T-helper 1 cell treated with Interleukin-12 subunit alpha and Interleukin-12 subunit beta and Interleukin-4 antibody, amounts not matched to agents 30 ng/mL and 1 ng/mL, for 36 hours (primary cell): ENCODE results near the gene CARMIL1. TPM values are rescaled to one million over a fixed set of nuclear protein-coding genes. Genes with fewer than 3 reads are reported as not detected.

ENCODE experiments used
- intact Hi-C: fragments of 100-400 bp; cut with micrococcal nuclease; formaldehyde crosslinking; loops from one replicate; pipeline ENCODE4 v1.15.1; 2024
- total RNA-seq: library from RNA; stranded (reverse); gene quantifications from 2 replicates; pipeline ENCODE4 v1.2.3, GENCODE V29; 2022

Gene CARMIL1
- total RNA-seq, 1 donor from 2014 or later: 1.9 TPM

GRCh38 chr6:25306379-25306778 is 27.2 kb downstream of the CARMIL1 start:
- intact Hi-C loops: no loop called here

DNA sequence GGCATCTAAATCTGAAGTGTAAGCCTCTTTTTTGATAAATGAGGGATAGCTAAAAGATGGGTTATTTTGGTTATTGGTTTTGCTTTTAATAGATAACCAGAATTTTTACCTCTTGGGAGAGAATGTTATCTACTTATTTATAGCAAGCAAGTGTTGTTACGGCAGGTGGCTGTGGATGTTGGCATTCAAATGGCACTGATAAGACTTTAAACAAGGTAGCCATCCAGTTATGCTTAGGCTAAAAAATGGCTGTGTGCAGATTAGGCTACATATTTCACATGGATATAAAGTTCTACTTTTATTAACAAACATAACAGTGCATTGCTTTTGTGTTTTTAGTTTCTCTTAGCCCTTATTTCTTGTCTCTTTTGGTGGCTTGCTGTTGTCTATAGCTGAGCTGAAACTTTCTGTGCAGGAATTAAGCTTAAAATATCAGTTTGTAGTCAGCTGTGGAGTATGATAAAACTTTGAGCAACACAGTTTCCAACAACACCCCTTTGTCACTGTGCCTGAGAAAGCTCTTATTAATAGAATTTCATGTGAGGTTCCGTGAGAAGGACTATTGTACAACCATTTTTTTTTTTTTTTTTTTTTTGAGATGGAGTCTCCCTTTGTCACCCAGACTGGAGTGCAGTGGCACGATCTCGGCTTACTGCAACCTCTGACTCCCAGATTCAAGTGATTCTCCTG is 28.8 kb downstream of the CARMIL1 start:
- intact Hi-C loops: no loop called here

DNA sequence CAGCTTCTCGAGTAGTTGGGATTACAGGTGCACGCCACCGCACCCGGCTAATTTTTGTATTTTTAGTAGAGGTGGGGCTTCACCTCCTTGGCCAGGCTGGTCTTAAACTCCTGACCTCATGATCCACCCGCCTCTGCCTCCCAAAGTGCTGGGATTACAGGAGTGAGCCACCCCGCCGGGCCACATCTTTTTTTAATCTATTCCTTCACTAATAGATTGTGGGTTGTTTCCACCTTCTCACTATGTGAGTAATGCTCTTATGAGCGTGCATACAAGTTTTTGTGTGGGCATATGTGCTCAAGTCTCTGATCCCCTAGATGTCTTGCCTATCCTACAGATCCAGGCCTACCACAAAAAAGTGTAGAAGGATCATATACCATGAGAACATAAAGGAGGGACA is 30.7 kb downstream of the CARMIL1 start:
- intact Hi-C loops: no loop called here

DNA sequence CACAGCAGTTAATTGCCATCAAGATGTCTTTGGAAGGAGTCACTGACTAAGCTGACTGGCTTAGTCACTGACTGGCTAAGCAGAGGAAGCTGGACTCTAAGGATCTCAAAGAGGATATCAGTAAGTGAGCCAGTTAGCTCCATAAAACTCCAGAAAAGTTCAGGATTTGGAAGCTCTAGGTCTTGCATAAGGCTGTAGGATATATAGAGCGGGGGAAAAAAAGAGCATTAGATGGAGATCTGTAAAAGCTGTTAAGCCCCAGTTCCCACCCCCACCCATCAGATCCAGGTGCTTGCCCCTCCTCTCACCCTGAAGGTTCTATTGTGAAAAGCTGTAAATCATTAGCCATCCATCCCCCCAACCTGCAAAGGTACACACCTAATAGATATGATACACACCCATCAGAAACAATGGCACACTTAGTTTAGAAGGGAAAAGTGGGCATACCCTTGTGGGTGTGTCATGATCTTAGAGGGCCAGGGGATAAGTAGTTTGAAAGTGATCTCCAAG is 32.2 kb downstream of the CARMIL1 start:
- intact Hi-C loops: no loop called here

DNA sequence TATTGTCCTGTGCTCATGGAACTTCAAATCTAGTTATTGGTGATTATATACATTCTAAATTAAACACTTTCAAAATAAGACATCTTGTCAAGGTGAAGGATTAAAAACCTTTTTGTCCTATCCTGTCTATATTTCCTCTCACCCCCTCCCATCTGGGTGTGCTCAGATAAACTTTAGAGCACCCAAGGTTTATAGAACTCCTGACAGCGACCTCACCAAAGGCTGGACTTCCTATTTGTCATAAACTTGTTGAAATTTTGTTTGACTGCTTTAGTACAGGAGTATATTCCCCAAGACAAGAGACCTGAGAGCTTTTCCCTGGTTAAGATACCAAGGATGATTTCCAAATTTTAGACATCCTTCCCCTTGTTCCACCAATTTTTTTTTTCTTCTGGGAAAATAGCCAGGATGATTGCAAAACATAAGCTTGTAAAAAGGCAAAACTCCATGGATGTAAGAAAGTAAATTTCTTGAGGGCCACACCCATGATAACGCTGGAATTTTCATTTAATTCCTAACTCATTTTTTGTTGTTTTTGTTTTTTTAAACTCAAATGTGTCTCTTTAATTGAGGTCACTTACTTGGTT is 33.0 kb downstream of the CARMIL1 start:
- intact Hi-C loops: no loop called here

DNA sequence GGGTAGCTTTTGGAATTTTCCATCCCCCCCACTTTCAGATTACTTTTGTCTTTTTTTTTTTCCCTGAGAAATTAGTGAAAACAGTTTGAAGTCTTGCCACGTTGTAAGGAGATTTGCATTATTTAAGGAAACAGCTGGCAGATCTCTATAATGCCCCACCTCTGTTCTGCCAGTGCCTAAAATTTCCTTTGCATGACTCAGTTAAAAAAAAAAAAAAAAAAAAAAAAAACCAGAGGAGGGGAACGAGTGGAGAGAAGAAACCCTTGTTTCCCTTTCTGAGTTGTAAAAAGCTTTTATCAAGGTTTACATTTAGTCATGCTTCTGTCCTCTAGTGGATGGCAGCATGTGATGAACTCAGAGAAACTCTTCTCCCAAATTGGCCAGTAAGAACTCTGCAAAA is 33.5 kb downstream of the CARMIL1 start:
- intact Hi-C loops: no loop called here

GRCh38 chr6:25314509-25315175 is 35.5 kb downstream of the CARMIL1 start:
- intact Hi-C loops: no loop called here

- intact Hi-C loops: no loop called here
These were observed 36.3 kb downstream of the CARMIL1 start for GRCh38 chr6:25315194-25316177.

GRCh38 chr6:25316626-25317025 is 37.5 kb downstream of the CARMIL1 start:
- intact Hi-C loops: no loop called here

DNA sequence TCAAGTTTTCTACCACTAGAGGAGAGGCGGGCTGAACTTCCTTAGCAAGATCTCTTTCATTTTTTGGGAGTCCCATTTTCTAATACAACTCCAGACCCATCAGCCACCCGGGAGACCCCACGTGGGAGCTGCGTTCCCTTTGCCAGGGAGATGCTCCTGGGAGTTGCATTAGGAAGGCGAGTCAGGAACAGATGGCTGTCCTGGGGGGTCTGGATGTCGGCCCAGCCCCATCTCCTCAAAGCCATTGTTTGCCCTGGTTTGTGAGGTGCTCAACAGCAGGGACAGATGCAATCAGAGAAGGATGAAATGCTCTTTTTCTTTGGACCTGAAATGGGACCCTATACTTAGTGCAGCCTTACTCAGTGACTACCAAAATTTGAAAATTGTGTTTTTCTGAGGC is 39.4 kb downstream of the CARMIL1 start:
- intact Hi-C loops: no loop called here

- intact Hi-C loops: no loop called here
These were observed 41.3 kb downstream of the CARMIL1 start for GRCh38 chr6:25320459-25320858.

DNA sequence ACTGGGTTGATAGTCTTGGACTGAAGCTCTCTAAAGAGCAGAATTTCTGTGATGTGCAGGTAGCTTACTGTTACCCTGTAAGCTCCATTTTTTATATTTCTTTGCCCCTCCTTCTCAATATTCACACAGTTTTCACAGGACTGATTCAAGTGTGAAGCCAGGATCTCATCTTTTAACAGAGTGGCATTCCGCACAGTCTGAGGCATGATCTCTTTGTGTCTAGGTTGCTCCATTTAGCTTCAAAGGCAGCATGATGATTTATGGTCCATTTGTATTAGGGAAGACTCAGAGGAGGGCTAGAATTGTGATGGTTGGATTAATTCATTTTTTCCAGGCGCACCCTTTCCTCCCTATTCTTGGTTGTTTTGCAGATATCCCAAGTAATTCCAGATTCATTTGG is 43.5 kb downstream of the CARMIL1 start:
- intact Hi-C loops: no loop called here

- intact Hi-C loops: no loop called here
These were observed 45.0 kb downstream of the CARMIL1 start for GRCh38 chr6:25324066-25324762.

GRCh38 chr6:25326126-25326525 is 47.0 kb downstream of the CARMIL1 start:
- intact Hi-C loops: no loop called here

DNA sequence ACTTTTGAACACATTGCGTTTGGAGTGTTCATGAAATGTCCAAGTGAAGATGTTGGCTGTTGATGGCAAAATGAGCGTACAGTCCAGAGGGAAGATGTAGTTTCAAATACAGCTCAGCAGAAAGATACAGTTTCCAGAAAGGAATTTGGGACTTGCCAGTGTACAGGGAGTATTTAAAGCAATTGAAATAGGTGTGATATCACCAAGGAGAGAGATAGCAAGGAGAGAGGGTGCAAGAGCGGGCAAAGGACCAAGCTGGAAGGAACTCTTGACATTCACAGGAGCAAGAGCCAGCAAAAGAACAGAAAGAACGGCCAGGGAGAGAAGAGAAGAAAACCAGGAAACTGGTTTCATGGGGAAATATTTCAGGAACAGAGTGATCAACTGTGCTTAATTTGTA is 47.8 kb downstream of the CARMIL1 start:
- intact Hi-C loops: no loop called here

DNA sequence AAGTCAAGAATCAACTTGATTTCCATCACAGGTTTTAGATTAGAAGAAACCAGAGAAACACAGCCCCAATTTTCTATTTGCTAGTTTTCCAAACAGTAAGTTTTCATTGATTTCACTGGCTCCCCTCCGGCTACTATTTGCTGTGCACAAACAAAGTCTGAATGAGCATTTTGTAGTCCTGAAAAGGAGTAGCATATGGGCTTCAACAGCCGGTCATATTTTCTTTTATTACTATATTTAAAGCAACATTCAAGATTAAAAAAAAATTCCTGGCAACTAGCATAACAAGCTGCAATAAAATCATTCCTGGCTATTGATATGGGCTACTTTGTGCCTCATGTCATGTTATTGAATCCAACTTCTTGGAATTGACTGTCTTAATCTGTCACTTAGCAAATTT is 48.3 kb downstream of the CARMIL1 start:
- intact Hi-C loops: no loop called here

DNA sequence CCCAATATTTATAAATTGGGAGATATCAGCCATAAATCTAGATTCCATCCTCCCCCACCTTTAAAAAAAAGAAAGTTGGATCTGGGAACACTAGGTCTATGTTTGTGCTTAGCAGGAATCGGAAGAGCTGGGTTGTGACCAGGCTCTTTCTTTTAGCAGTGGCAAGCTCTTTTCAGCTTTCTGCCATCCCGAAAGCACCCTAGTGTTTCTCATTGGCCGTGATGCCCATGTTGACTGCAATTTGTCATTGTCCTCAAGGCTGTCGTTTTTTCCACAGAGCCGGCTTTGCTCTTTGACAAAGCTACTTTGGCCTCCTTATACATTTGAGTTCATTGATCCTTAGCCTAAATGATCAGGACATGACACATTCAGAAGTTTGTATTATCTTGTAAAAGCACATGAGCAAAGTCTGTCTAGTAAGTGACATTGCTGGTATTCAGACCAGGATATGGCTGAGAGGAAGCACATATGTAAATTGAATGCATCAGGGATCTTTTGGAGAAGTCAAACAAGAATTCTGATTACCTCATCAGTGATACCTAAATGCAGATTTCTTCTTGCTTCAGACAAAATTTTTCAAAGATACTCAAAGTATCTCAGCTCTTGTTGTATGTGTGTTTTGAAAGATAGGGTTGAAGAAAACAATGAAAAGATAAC is 50.1 kb downstream of the CARMIL1 start:
- intact Hi-C loops: no loop called here

- intact Hi-C loops: no loop called here
These were observed 50.8 kb downstream of the CARMIL1 start for GRCh38 chr6:25329982-25330381.

DNA sequence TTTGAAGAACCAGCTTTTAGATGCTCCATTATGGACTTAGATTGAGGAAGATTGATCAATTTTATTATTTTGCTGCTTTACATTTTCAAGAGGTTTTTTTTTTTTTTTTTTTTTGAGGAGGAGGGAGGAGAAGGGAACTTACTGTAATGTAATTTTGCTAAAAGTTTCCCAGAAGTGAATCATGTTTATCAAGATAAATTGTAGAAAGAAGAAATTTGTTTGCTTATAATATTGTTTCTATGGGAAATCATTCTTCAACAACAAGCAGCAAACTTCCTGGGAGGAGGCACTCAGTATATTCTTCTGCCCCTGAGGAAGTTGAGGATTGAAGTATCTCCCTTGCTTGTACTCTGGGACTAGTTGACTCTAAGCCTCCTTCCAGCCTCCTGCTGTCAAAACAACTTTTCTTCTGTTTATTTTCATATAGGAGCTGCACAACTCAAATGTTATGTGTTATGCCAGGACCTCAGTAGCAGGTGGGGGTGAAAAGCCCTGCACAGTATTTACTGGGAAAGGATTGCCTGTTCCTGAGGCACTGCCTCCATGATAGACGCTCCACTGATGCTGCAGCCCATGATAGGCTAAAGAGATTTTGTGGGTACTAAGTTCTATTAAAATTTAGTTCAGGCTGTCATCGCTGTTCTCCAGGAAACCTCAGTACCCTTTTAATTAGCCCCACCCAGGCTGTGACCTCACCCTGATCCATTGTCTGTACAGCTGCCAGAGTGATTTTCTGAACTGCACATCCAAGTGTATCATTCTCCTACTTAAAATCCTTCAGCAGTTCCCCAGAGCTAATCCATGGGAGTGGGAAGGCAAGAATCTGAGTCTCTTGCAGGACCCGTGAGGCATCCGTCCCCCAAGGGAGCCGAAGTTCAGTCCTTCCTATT is 51.9 kb downstream of the CARMIL1 start:
- intact Hi-C loops: no loop called here
